H9 (cell line): Measurements from ENCODE around the gene CHIC1. TPM values are rescaled to one million over a fixed set of nuclear protein-coding genes. Genes with fewer than 3 reads are reported as not detected.
"Not testable (repeated sequence)": the region's sequence is repeated elsewhere in the genome, so short reads cannot be mapped to it uniquely, and the experiment has no call there.

Experiments
- DNase-seq: peaks from one replicate; pipeline ENCODE4 v3.0.0-alpha.2; 2017
- H2AFZ ChIP-seq: one replicate; pipeline ENCODE4 v1.6.1; 2013; ENCODE audit warnings: mild to moderate bottlenecking, low read length, control low read depth, moderate library complexity
- H2AK5ac ChIP-seq: 2 replicates; pipeline ENCODE4 v1.6.1; 2013; ENCODE audit warnings: low read length, control low read depth, mixed read lengths; ENCODE audit not compliant: insufficient read length
- H2BK120ac ChIP-seq: one replicate; pipeline ENCODE4 v1.6.1; 2013; ENCODE audit warnings: low read depth, mild to moderate bottlenecking, low read length, control low read depth, inconsistent platforms; ENCODE audit not compliant: poor library complexity, severe bottlenecking
- H2BK12ac ChIP-seq: 2 replicates; pipeline ENCODE4 v1.6.1; 2013; ENCODE audit warnings: low read length, control low read depth, mixed read lengths, low read depth; ENCODE audit not compliant: insufficient read length
- H2BK15ac ChIP-seq: 2 replicates; pipeline ENCODE4 v1.6.1; 2013; ENCODE audit warnings: low read depth, low read length, control low read depth
- H2BK20ac ChIP-seq: one replicate; pipeline ENCODE4 v1.6.1; 2013; ENCODE audit warnings: low read depth, mild to moderate bottlenecking, low read length, control low read depth, inconsistent platforms; ENCODE audit not compliant: poor library complexity, severe bottlenecking
- H2BK5ac ChIP-seq: 2 replicates; pipeline ENCODE4 v1.6.1; 2013; ENCODE audit warnings: low read length, control low read depth, mixed read lengths; ENCODE audit not compliant: insufficient read length
- H3K14ac ChIP-seq: 2 replicates; pipeline ENCODE4 v1.6.1; 2013; ENCODE audit warnings: low read length, control low read depth; ENCODE audit not compliant: insufficient read depth
- H3K18ac ChIP-seq: 2 replicates; pipeline ENCODE4 v1.6.1; 2013; ENCODE audit warnings: low read depth, mild to moderate bottlenecking, mixed read lengths, low read length, control low read depth; ENCODE audit not compliant: insufficient read length
- H3K23ac ChIP-seq: 2 replicates; pipeline ENCODE4 v1.6.1; 2013; ENCODE audit warnings: low read length, control low read depth, mixed read lengths, low read depth; ENCODE audit not compliant: insufficient read length
- H3K23me2 ChIP-seq: 2 replicates; pipeline ENCODE4 v1.6.1; 2013; ENCODE audit warnings: low read depth, mild to moderate bottlenecking, mixed read lengths, low read length, control low read depth; ENCODE audit not compliant: insufficient read length, poor library complexity, severe bottlenecking
- H3K27ac ChIP-seq: 2 replicates; pipeline ENCODE4 v1.5.1; 2013; ENCODE audit warnings: low read length, control low read depth, mixed read lengths, low read depth; ENCODE audit not compliant: insufficient read length
- H3K27me3 ChIP-seq: 2 replicates; pipeline ENCODE4 v1.6.1; 2013; ENCODE audit warnings: low read length, control low read depth, inconsistent platforms; ENCODE audit not compliant: insufficient read depth
- H3K4ac ChIP-seq: 2 replicates; pipeline ENCODE4 v1.6.1; 2013; ENCODE audit warnings: low read depth, mild to moderate bottlenecking, control low read depth, inconsistent platforms, low read length, moderate library complexity
- H3K4me1 ChIP-seq: 2 replicates; pipeline ENCODE4 v1.6.1; 2013; ENCODE audit warnings: low read length, control low read depth, inconsistent platforms; ENCODE audit not compliant: insufficient read depth
- H3K4me2 ChIP-seq: 2 replicates; pipeline ENCODE4 v1.6.1; 2013; ENCODE audit warnings: low read length, control low read depth, mixed read lengths; ENCODE audit not compliant: insufficient read length, insufficient read depth
- H3K56ac ChIP-seq: 2 replicates; pipeline ENCODE4 v1.6.1; 2013; ENCODE audit warnings: low read depth, mild to moderate bottlenecking, mixed read lengths, low read length, control low read depth; ENCODE audit not compliant: insufficient read length
- H3K79me1 ChIP-seq: 2 replicates; pipeline ENCODE4 v1.6.1; 2013; ENCODE audit warnings: low read depth, mild to moderate bottlenecking, moderate library complexity, low read length, control low read depth, inconsistent platforms; ENCODE audit not compliant: insufficient read depth, poor library complexity, severe bottlenecking
- H3K79me2 ChIP-seq: 2 replicates; pipeline ENCODE4 v1.6.1; 2013; ENCODE audit warnings: low read length, control low read depth, inconsistent platforms; ENCODE audit not compliant: insufficient read depth
- H3K9ac ChIP-seq: 2 replicates; pipeline ENCODE4 v1.6.1; 2013; ENCODE audit warnings: low read length, control low read depth, mixed read lengths; ENCODE audit not compliant: insufficient read length; ENCODE audit errors: extremely low read depth
- H3K9me3 ChIP-seq: one replicate; pipeline ENCODE4 v1.6.1; 2013; ENCODE audit warnings: low read depth, low read length, inconsistent platforms; ENCODE audit not compliant: control insufficient read depth
- H3T11ph ChIP-seq: one replicate; pipeline ENCODE4 v1.6.1; 2013; ENCODE audit warnings: mild to moderate bottlenecking, low read length, control low read depth, inconsistent platforms
- H4K20me1 ChIP-seq: one replicate; pipeline ENCODE4 v1.6.1; 2013; ENCODE audit not compliant: control insufficient read depth, insufficient read length, insufficient read depth
- H4K5ac ChIP-seq: 2 replicates; pipeline ENCODE4 v1.6.1; 2013; ENCODE audit warnings: low read depth, mild to moderate bottlenecking, mixed read lengths, low read length, control low read depth; ENCODE audit not compliant: insufficient read length
- H4K8ac ChIP-seq: replicated peaks from 2 replicates; pipeline ENCODE4 v1.6.1; 2013; ENCODE audit warnings: low read length, control low read depth, mixed read lengths, low read depth; ENCODE audit not compliant: insufficient read length
- H4K91ac ChIP-seq: 2 replicates; pipeline ENCODE4 v1.6.1; 2013; ENCODE audit warnings: low read depth, mild to moderate bottlenecking, moderate library complexity, mixed read lengths, low read length, control low read depth; ENCODE audit not compliant: insufficient read length
- H3K27ac Mint-ChIP-seq, 3 experiments: 2 replicates in 2 of 3; 3 replicates in 1 of 3; pipeline ENCODE4 v1.8.0; 2020 to 2021; ENCODE audit warnings: mixed read lengths in 3 of 3, mild to moderate bottlenecking in 1 of 3, moderate library complexity in 1 of 3
- H3K27me3 Mint-ChIP-seq: 2 replicates; pipeline ENCODE4 v1.8.0; 2021; ENCODE audit warnings: low read depth, mild to moderate bottlenecking, moderate library complexity, mixed read lengths
- H3K36me3 Mint-ChIP-seq, 3 experiments: 2 replicates in 2 of 3; 3 replicates in 1 of 3; pipeline ENCODE4 v1.8.0; 2020 to 2021; ENCODE audit warnings: low read depth in 3 of 3, mixed read lengths in 3 of 3; ENCODE audit not compliant: insufficient read depth in 1 of 3
- H3K4me1 Mint-ChIP-seq, 2 experiments: 2 replicates each; pipeline ENCODE4 v1.8.0; 2020; ENCODE audit warnings: mixed read lengths in 2 of 2
- H3K4me3 Mint-ChIP-seq, 2 experiments: 2 replicates in 1 of 2; 3 replicates in 1 of 2; pipeline ENCODE4 v1.8.0; 2020 to 2021; ENCODE audit warnings: mild to moderate bottlenecking in 2 of 2, mixed read lengths in 2 of 2, moderate library complexity in 1 of 2
- H3K9me3 Mint-ChIP-seq, 2 experiments: 2 replicates in 1 of 2; 3 replicates in 1 of 2; pipeline ENCODE4 v1.8.0; 2020; ENCODE audit warnings: mild to moderate bottlenecking in 2 of 2, mixed read lengths in 2 of 2, moderate library complexity in 1 of 2
- WGBS: extraction: QIAGEN DNeasy Blood & Tissue Kit; methylation state at CpG from one replicate; pipeline ENCODE4 v1.1.7; 2013; ENCODE audit warnings: missing lambda C conversion rate, low lambda C conversion rate, mixed read lengths; ENCODE audit not compliant: insufficient read length; ENCODE audit errors: extremely low coverage; 5-methylcytosine and 5-hydroxymethylcytosine counted together
- total RNA-seq: library from RNA; stranded (reverse); gene quantifications from 2 replicates; pipeline ENCODE4 v1.2.1, GENCODE V29; 2021
- TF ChIP-seq, protein P1 (sequence below): fragments of 200-600 bp; sonication (generic); conservative IDR thresholded peaks from 3 replicates; pipeline ENCODE4 v1.8.0; 2021; ENCODE audit warnings: antibody characterized with exemption, mild to moderate bottlenecking

The CHIC1 gene
- total RNA-seq, 1 experiment from 2014 or later = 17.2 TPM

DNA sequence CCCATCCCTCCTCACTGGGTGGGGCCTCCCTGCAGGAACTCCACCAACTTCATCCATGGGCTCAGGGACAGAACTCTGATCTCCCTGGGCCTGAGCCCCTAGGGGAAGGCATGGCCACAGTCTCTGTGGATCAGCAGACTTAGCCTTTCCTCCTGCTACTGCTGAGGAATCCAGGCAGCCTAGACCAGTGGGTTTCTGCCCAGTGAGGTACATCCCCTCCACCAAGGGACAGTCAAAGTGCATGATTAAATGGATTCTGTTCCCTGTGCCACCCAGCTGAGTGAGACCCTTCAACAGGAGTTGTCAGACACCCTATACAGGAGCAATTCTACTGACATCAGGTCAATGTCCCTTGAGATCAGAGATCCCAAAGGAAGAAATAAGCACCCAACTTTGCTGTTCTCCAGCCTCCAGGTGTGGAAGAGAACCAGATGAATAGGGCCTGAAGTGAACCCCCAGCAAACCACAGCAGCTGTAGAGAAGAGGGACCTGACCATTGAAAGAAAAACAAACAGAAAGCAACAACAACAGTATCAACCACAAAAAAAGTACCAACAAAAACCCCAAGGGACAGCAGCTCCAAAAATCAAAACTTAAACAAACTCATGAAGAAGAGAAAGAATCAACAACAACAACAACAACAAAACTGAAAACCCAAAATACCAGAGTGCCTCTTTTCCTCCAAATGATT lies 84.8 kb downstream of the CHIC1 start:
- Histone ChIP-seq H4K20me1 (no peaks in the 10 kb centered on the region), H2BK120ac (no peak overlapping the region), H2BK20ac (no peak overlapping the region), H2BK12ac (no peak overlapping the region), H2BK15ac (no peak overlapping the region), H4K5ac (no peak overlapping the region), H3K27me3 (no peaks in the 10 kb centered on the region), H3K4ac (no peak overlapping the region), H3K23ac (no peak overlapping the region), H3K23me2 (no peaks in the 10 kb centered on the region), H2AFZ (no peak overlapping the region), H3K18ac (no peak overlapping the region), H3K79me1 (no peaks in the 10 kb centered on the region), H3K9me3 (peaks cover 24% of the 10 kb centered on the region), H3K9ac (no peak overlapping the region), H4K8ac (no peak overlapping the region), H3K4me1 (no peaks in the 10 kb centered on the region), H3K4me2 (no peak overlapping the region), H3K27ac (no peak overlapping the region), H3K14ac (no peak overlapping the region), H3T11ph (no peak overlapping the region), H3K79me2 (no peaks in the 10 kb centered on the region), H4K91ac (no peak overlapping the region), H2BK5ac (no peak overlapping the region), H3K56ac (no peak overlapping the region), H2AK5ac (no peak overlapping the region)
- no peak for DNase-seq
- Mint-ChIP-seq H3K4me1 (no peaks in the 10 kb centered on the region), H3K27me3 (peaks cover 2% of the 10 kb centered on the region; the same call in 1 of the 2 replicates), H3K9me3 (peaks cover 56 to 59% of the 10 kb centered on the region in 2 experiments), H3K27ac (no peak overlapping the region), H3K4me3 (no peak overlapping the region), H3K36me3 (peaks cover 34 to 54% (median 47%) of the 10 kb centered on the region in 3 experiments)
- TF ChIP-seq, protein P1, sequence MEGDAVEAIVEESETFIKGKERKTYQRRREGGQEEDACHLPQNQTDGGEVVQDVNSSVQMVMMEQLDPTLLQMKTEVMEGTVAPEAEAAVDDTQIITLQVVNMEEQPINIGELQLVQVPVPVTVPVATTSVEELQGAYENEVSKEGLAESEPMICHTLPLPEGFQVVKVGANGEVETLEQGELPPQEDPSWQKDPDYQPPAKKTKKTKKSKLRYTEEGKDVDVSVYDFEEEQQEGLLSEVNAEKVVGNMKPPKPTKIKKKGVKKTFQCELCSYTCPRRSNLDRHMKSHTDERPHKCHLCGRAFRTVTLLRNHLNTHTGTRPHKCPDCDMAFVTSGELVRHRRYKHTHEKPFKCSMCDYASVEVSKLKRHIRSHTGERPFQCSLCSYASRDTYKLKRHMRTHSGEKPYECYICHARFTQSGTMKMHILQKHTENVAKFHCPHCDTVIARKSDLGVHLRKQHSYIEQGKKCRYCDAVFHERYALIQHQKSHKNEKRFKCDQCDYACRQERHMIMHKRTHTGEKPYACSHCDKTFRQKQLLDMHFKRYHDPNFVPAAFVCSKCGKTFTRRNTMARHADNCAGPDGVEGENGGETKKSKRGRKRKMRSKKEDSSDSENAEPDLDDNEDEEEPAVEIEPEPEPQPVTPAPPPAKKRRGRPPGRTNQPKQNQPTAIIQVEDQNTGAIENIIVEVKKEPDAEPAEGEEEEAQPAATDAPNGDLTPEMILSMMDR = no peak

DNA sequence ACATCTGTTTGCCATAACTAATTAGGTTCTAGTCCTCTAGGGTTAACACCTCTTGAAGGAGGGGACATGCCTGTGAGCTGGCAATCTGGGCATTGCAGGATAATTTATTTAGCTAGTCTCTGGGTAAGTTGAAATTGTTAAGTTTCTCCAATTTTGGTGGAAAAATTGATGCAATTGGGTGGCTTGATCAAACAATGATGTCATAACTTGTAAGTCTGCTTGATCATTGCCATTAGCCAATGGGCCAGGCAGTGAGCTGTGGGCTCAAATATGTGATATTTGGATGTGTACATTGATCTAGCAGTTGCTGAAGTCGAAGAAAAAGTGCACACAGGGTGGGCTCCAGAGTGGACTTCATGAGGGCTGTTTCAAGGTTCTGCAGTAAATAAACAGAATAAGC lies 98.3 kb downstream of the CHIC1 start:
- not testable (repeated sequence) for H3K27ac Mint-ChIP-seq, H2BK20ac ChIP-seq, H2BK5ac ChIP-seq, H3K27ac ChIP-seq, H3K4me2 ChIP-seq, H3T11ph ChIP-seq, H3K4me3 Mint-ChIP-seq, H3K14ac ChIP-seq, H3K79me2 ChIP-seq, H3K23me2 ChIP-seq, H3K27me3 ChIP-seq, H3K4me1 ChIP-seq, H2AFZ ChIP-seq, H3K23ac ChIP-seq, H2AK5ac ChIP-seq, H2BK120ac ChIP-seq, H3K9ac ChIP-seq, H4K8ac ChIP-seq, H3K27me3 Mint-ChIP-seq, H4K91ac ChIP-seq, H3K9me3 ChIP-seq, H3K56ac ChIP-seq, H2BK15ac ChIP-seq, H3K4ac ChIP-seq, H3K4me1 Mint-ChIP-seq, H3K79me1 ChIP-seq, H4K5ac ChIP-seq, H2BK12ac ChIP-seq, H3K18ac ChIP-seq, H4K20me1 ChIP-seq, DNase-seq
- no CpG with 5 or more reads among the region's 1 CpG for WGBS
- H3K36me3 Mint-ChIP-seq = peaks cover 51 to 54% (median 53%) of the 10 kb centered on the region in 3 experiments
- peaks cover 41 to 43% of the 10 kb centered on the region in 2 experiments for H3K9me3 Mint-ChIP-seq
